Measurements from ENCODE around the gene SPPL2A.
"Not testable (repeated sequence)": the region's sequence is repeated elsewhere in the genome, so short reads cannot be mapped to it uniquely, and the experiment has no call there.

The SPPL2A gene

GRCh38 chr15:50764461-50765194 lies 878 bp downstream of the SPPL2A start:
- FAIRE-seq, result no peak

DNA sequence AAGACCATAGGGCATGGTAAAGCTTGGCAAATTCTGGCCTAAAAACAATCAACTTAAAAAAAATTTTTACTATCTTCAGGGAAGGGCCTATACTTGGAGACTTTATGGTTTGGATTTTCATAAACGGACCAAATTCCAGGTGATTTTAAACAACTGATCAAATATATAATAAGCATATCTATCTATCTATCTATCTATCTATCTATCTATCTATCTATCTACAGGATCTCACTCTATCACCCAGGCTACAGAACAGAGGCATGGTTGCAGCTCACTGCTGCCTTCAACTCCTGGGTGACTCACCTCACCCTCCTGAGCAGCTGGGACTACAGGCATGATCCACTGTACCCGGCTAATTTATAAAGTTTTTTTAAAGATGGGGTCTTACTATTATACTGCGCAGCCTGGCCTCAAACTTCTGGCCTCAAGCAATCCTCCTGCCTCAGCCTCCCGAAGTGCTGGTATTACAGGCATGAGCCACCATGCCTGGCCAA lies 6.7 kb downstream of the SPPL2A start:
- FAIRE-seq, result no peak

- no peak for FAIRE-seq
Observed at GRCh38 chr15:50753463-50753862, 12.0 kb downstream of the SPPL2A start.

- no peak for FAIRE-seq
Observed at GRCh38 chr15:50751394-50751793, 14.1 kb downstream of the SPPL2A start.

DNA sequence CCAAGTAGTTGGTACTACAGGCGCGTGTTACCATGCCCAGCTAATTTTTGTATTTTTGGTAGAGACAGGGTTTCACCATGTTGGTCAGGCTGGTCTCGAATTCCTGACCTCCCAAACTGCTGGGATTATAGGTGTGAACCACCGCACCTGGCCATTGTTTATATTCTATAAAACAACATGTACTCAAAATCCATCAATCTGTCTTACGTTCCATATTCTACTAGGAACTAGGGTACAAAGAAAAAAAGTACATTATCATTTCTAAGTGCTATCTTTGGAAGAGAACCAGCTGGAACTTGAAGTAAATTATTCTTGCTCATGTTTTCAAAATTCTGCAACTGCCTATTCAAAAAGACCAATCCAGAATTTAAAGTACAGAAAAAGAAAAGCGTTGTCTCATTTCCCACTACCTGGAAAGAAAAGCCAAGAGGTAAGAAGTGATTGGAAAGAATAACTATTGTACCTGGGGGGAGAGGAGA lies 15.2 kb downstream of the SPPL2A start:
- FAIRE-seq, result no peak

- no peak for FAIRE-seq
Observed at GRCh38 chr15:50747523-50747922, 18.0 kb downstream of the SPPL2A start.

DNA sequence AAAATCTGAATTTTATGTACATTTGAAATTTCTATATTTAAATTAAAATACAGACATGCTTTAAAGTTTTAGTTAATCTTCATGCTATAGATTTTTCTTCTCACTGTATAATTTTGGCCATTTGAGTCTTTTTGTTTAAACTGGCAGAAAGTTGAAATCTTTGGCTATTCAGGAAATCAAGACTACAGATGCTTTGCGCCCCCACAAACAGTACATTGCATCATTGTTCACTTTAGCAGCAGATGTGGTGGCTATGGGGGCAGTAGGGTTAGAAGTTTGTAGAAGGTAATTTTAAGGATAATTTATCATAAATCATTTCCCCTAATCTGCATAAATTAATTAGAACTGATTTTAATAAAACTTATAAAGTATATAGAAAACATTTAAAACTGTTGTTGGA lies 20.9 kb downstream of the SPPL2A start:
- no peak for FAIRE-seq

DNA sequence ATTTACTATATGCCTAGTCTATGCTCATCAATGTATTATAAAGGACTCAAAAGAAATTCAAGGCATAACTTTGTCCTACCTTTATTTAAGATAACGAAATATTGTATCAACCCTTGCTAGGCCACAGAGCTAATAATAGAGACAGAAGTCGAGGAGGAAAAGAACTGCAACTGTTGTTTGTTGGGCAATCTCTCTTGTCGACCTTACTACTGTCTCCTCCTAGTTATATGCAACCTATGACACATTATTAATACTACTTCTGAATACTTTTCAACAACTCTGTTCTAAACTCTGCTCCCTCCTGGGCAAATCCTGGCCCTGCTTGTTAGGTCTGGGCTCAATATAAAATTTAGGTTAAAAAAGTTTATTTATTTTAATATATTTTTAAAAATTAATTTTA lies 24.6 kb downstream of the SPPL2A start:
- FAIRE-seq, result no peak

DNA sequence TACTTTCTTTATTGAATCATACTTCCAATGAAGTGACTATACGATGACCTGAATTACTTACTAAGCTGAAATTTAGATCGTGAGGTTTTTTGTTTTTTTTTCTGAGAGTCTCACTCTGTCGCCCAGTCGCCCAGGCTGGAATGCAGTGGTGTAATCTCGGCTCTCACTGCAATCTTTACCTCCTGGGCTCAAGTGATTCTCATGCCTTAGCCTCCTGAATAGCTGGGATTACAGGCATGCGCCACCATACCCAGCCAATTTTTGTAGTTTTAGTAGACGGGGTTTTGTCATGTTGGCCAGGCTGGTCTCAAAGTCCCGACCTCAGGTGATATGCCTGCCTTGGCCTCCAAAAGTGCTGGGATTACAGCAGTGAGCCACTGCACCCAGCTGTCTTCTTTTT lies 28.7 kb downstream of the SPPL2A start:
- FAIRE-seq, result no peak

DNA sequence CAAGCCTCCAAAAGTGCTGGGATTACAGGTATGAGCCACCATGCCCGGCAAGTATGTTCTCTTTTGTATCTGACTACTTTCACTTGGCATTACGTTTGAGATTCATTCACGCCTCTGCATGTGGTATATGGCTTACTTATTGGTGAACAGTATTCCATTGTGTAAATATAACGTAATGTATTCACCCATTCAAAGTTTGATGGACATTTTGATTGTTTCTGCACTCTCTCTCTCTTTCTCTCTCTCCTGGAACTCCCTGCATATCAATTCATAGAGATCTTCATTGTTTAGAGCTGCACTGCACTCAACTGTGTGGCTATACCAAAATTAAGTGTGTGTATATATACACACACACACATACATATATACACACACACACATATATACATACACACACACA lies 30.4 kb downstream of the SPPL2A start:
- no peak for FAIRE-seq

GRCh38 chr15:50726315-50726714 lies 39.2 kb downstream of the SPPL2A start:
- FAIRE-seq, result no peak

- FAIRE-seq, result no peak
Observed at GRCh38 chr15:50718700-50719125, 46.8 kb downstream of the SPPL2A start.

DNA sequence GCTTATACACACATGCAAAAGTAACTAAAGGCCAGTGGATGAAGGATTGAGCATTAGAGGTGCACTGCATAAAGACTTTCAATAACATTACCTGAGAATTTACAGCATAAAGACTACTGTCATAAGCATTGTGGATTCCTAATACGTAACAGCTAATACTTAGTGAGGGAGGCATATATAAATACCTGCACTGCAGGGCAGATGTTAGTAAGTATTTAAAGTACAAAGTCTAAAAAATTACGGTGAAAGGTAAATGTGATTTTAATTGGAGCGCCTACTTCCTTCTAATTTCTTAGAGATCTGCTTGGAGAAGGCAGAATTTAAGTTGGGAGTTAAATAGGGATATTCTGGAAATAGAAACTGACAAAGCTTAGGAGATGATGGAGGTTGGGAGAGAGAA lies 53.5 kb downstream of the SPPL2A start:
- no peak for FAIRE-seq

DNA sequence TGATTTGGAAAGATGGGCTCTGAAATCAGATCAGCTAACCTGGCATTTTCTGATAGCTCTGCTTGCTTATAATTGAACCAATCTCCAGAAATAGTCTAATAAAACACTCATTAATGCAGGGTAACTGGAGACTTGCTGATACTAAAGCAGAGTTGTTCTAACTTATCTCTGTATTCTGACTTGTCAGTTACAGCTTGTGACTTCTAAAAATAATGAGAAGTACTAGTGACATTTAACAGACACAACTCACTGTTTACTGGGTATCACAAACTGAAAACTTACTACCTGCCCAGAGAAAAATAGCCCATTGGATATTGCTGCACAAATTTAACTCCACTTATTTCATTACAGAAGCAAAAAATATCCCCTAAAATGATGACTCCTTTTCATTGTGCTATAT lies 54.9 kb downstream of the SPPL2A start:
- no peak for FAIRE-seq

- FAIRE-seq, result no peak
Observed at GRCh38 chr15:50707878-50708427, 57.6 kb downstream of the SPPL2A start.

GRCh38 chr15:50702762-50703334 lies 62.7 kb downstream of the SPPL2A start:
- peak; percentile 15 for FAIRE-seq

GRCh38 chr15:50698101-50698500 lies 67.4 kb downstream of the SPPL2A start:
- FAIRE-seq, result no peak

GRCh38 chr15:50697109-50697797 lies 68.3 kb downstream of the SPPL2A start:
- no peak for FAIRE-seq

- not testable (repeated sequence) for FAIRE-seq
Observed at GRCh38 chr15:50694634-50695165, 70.8 kb downstream of the SPPL2A start.

GRCh38 chr15:50687302-50687902 lies 78.1 kb downstream of the SPPL2A start:
- no peak for FAIRE-seq

DNA sequence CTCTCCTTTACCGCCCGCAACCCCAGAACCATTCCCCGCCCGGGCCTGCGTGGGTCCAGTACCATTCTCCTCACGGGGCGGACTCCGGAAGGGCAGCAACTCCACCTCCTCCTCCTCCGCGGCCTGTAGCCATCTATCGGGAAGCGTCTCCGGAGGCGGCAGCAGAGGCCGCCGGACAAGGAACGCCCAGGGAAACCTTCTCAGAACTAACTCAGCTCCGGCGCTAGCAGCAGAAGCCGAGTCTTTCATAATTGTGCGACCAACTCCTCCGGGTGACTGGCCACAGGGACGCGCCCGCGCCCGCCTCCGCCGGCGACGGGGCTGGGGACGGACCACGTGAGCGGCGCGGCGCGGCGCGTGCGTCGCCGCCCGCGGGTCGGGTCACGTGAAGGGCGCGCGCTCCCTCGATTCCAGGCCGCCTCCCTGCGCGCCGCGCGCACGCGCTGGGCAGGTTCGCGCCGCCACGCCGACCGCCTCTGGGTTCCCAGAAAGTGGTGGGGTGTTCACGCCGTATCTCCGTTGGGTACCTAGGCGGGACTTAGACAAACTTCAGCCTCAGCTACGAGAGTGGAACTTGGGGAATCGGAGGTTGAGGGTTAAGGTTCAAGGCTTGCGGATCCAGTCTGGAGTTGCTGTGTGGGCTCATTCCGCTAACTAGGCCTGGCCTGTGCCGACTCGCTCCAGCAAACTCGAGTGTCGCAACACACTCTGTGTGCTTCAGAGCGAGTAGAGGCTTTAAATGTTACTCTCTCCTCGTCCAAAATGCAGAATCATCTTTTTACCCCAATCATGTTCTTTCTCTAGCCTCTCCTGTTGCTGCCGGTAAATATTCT lies 78.8 kb downstream of the SPPL2A start, which contains the start of gene TRPM7:
Gene TRPM7, minus strand, starts transcription at position 329 of the 833 bp plus-strand sequence. Its CDS starts 264 bp downstream, at position 65.
- FAIRE-seq, result no peak

DNA sequence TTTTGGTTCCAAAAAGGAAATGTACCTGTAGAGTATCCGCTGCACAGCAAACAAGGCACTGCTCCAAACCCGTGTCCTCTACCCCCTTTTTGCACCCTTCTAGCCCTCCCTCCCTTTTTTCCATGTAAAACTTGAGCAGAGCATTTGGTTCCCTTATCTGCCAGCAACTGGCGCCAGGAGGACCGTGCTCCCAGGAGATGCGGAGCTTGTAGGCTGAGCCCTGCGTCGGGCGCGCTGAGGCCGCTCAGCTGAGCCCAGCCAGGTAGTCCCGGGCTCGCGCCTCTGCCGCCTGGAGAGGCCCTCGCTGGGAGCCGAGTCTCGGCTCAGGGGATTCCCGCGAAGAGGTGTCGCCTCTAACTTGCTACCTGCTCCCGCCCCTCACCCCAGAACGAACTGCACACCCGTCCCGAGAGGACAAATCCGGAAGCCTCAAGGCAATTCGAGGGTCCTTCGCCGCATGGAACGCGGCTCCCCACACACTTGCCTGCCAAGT lies 79.5 kb downstream of the SPPL2A start:
- FAIRE-seq, result no peak

Measured in G401.6 (cell line).